Non-pigmented ciliary epithelial cell (primary cell): ENCODE measurements around the gene MGAT5B.

Experiments
- DNase-seq: peaks from one replicate; pipeline ENCODE4 v3.0.0-alpha.2; 2010; ENCODE audit warnings: low read depth

Gene MGAT5B

DNA sequence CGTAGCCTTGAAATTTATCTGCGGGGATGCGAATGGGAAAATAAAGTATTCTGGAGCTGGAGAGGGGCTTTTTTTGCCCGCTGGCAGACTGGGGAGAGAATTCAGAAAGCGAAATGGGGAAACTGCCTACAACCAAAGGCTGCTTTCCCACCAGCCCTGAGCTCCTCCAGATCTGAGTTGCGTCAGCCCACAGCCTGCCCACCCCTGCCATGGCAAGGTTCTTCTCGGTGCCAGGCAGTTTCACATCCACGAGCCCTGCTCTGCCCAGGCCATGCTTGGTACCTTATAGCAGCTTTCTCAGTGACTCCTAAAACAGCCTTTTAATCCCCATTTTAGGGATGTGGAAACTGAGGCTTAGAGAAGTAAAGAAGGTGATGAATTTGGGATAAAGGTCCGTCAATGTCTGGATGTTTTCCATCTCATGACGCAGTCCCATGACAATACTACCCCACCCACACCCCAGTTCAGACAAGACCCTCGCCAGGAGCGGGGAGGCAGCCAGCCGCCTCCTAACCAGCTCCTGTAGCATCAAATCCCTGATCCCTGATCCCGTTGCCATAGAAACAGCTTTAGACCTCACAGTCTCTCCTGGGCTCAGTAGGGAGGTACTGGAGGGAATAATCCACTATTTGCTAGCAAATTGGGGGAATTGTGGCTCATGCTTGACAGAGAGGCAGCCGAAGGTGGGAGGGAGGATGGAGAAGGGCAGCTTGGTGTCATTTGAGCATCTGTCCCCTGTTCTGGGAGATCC is 113.5 kb downstream of the MGAT5B start:
- DNase-seq: no peak

DNA sequence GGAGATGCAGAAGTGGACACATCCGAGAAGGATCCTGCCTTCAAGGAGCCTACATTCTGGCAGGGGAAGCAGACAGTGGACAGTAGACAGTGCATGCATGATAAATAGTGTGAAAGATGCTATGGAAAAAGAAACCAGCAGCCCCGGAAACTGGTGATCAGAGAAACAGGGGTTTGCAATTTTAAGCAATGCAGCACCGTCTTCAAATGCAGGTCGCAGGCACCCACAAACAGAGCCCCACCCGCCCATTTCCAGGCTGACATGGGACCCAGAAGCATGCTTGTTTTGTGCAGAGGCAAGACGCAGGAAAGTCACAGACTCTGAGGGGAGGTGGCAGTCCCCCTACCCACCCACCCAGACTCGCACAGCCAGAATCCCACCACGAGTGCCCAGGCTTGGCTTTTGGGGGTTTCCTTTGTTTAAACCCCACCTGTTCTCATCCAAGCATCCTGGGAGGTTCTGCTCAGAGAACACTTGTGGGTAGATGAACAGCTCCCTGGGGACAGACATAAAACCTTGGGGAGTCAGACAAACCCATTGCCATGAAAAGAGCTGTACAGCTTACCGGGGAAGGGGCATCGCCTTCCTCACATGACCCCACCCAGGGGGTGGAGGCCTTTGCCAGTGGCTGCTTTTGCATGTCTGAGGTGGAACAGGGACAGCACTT is 114.3 kb downstream of the MGAT5B start:
- DNase-seq: no peak

DNA sequence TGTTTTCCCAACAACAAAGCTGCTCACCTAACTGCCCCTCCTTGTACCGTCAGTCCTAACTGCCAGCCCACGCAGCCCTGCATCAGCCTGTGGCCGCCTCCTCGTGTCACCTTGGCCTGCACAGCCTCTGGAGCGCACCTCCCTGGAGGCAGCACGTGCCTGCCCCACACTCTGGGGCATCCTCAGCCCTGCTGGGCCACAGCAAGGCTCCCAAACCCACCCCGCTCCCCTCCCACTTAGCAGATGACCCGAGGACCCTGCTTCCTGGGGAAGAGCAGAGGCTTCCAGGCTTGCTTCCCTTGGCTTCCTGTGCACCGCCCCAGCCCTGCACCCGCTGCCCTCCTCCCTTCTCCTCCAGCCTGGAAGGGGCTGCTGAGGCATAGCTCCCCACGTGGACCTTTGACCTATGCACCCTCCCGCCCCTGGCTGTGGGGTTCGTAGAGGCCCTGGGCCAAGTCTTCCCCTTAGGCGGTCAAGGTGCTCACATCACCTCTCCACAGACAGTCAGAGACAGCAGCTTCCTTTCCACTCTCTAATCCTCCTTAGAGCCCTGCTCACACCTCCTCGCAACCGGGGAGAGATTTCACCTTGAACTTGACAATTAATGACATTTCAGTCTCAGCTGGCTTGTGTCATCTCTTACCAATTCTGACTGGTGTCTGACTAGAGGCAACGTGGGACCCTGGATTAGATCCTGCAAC is 115.0 kb downstream of the MGAT5B start:
- DNase-seq: no peak

DNA sequence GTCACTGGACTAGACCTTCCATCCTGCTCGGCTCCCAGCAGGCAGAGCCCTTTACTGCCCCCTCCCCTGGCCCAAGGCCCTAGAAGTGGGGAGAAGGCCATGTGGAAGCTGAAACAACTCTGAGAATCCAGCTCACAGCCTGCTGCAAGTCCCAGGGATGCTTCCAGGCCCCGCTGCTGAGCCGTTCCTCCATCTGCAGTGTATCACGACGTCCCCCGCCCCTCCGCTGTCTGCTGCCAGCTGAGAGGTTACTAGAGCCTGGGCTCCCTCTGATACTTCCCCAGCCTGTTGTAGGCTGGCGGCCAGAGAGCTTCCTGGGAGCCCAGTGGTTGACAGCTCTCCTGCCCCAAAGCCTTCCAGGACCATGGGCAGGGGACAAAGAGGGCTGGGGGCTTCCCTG is 118.2 kb downstream of the MGAT5B start:
- DNase-seq: no peak

DNA sequence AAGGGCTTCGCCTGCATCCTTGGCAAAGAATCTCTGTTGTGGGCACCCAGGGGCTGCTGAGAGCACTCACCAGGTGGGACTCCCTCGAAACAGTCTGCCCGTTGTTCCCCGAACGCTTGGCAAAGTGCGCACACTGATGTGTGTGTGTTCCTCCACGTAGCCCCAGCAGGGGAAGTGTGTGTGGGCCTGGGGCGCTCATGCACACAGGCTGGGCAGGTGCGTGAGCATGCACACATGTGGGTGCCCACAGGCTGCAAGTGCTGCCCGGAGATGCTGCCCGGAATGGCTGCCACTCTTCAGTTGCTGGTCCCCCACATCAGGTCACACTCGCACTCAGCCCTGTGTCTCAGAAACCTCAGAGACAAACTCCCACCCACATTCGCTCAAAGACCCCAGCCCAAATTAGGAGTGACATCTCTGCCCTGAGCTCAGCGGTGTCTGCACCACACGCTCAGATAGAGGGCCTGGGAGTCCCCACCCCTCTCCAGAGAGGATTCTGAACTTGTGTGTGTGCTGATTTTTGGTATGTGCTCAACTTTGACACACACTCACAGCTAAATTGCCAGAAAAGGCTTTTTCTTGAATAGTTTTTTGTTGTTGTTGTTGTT is 119.4 kb downstream of the MGAT5B start:
- no peak for DNase-seq

DNA sequence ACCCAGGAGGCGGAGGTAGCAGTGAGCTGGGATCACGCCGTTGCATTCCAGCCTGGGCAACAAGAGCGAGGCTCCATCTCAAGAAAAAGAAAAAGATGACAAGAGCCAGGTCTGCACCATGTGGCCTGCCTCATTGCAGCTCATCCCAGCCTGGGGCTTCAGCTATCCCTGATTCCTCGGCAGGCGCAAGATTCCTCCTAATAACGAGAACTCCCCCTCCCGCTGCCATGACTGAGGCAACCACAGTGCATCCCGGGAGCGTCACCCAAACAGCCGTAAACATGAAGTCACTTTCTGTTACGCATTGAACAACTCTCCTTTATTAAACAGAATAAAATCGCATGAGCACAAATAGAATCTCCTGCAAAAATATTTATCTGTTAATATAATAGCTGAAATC is 120.6 kb downstream of the MGAT5B start:
- no peak for DNase-seq

DNA sequence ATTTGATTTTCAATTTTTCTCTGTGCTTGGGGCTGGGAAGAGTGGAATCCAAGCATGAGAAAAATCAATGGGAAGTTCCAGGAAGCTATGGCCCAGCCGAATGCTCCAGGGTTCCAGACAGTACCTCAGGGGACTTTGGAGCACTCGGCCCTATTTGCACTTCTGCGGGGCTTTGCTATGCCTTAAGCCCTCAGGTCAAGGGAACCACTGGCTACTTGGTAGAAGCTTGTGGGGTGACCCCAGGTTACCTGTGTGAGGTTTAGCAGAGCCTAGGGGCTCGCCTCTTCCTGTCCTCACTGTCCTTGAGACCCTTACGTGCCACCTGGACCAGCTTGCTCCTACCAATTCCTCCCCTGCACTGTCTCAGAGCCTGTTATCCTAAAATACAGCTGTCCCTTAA is 121.3 kb downstream of the MGAT5B start:
- no peak for DNase-seq

DNA sequence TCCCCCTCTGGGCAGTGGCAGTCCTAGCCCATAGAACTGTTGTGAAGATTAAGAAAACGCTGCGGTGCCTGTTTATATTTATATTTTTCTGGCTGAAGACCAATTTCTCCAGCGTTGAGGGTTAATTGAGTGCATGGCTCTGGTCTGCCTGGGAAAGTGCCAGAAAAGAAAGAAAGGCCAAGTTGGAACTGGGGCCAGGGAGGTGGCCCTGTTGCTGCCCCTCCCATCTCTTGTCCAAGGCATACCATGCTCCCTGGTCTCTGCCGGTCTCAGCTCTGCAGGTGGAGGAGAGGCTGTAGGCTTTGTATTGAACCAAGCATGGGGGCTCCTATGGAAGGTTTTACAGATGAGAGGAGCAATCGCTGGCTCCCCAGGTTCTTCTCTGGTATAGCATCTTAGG is 124.7 kb downstream of the MGAT5B start:
- no peak for DNase-seq

DNA sequence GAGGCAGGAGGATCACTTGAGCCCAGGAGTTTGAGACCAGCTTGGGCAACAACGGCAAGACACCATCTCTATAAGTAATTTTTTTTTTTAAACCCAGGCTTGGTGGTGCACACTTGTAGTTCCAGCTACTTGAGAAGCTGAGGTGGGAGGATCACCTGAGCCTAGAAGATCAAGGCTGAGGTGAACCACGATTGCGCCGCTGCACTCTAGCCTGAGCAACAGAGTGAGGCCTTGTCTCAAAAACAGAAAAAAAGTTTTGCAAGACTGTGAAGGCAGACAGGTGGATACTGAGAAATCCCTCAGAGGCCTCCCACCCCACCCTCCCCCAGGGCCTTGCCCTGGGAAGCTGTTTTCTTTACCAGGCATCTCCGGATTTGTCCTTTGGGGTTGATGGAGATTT is 125.4 kb downstream of the MGAT5B start:
- DNase-seq: no peak

DNA sequence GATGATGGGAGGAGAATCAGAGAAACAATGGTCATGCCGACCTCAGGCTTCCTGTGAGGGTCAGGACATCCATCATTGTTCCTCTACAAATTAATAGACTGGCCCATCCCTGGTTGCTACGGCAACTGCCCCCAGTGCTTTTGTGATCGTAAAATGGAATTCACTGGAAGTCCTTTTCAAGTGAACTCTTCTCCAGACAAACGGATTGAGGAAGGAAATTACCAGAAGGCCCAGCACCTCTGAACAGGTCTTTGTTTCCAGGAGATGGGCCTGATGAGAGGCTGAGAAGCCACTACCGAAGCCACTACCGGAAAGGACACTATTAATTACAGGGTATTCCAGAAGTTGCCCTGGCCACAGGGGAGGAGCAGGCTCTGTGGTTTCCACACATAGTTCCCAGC is 126.0 kb downstream of the MGAT5B start:
- no peak for DNase-seq

DNA sequence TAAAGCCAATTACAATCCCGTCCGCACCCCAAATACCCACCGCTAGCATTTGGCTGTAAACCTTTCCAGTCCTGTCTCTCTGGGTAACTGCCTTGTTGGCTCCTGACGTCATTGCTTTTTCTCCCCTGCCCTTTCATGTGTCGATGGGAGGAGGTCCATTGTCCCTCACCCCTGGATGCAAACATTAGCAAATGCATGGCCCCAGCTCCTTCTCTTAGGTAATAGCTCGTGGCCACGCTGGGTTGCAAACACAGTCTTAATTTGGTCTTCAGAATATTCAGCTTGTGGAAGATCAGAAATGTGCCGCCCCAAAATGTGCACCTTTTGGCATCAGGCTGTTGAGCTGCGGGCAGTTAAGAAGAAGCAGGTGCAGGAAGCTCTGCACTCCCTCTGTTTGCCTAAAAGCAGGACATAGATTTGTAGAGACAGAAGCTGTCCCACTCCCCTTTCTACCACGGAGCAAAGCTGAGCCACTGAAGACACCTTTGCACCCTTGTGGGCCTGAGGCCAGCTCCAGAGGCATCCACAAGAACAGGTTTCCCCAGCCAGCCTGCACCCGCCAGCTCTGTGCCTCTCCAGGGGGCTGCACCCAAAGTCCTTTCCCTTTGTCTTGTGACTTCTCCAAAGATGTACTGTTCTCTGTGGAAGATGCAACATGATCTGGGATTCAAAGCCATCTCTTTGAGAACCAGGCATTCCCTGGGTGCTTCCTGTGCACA is 127.3 kb downstream of the MGAT5B start:
- no peak for DNase-seq

DNA sequence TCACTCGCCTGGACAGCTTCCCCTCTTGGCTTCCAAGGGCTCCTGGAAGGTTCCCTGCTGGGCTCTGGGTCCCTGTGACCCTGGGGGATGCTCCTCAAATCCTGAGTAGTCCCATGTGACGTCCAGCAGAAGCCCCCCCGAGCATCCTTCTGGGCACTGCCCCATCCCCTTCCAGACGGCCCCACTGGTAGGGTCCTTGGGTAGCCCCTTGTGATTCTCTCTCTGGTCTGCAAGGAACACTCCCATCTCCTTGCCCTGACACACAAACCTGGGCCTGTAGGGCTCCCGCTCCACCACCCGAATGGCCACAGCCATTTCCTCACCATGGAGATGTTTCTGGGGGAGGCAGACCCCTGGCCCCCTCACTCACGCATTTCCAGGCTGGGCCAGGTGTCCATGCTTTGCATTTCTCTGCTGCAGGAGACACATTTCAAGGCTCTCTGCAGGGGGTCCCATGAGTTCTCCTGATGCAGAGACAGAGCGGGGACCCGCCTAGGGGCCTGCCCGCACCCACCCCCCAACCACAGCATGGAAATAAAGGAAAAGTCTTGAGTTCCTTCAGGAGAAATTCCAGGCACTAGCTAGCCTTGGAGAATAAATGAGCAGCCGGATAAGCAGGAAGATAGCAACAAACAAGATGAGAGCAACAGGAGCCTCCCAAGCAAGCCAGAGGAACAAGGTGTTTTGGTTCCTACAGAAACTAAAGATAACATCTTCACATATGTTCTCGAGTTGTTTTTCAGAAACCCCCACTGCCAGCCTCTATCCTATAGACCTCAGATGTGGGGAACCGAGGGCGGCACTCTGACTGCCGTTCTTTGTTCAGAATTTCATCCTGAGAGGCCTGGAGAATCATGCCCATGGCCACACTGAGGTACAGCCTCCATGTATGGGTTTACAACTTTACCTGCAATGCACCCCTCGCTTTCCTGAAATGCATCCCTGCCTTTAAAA is 128.8 kb downstream of the MGAT5B start:
- DNase-seq: no peak

DNA sequence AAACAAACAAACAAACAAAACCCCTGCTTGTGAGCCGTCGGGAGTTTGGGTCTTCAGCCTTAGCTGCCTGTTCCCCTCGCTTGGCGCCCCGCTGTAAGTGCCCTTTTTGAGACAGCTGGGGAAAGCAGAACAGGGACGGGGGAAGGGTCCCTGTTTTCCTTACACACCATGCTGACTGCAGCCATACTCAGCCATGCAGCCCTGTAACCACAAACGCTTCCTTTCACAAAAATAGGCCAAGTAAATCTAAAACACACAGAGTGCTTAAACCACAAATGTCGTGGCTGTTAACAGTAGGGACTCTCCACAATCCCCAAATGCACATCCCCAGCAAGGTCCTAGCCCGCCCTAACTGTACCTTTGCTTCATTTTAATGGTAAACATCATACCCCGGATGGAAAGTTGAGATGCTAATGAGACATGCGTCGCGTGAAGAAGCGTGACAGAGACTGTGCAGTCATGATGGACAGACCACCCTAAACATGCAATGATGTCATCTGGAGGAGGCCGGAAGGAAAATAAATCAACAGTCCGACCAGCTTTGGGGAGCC is 129.9 kb downstream of the MGAT5B start:
- DNase-seq: no peak

DNA sequence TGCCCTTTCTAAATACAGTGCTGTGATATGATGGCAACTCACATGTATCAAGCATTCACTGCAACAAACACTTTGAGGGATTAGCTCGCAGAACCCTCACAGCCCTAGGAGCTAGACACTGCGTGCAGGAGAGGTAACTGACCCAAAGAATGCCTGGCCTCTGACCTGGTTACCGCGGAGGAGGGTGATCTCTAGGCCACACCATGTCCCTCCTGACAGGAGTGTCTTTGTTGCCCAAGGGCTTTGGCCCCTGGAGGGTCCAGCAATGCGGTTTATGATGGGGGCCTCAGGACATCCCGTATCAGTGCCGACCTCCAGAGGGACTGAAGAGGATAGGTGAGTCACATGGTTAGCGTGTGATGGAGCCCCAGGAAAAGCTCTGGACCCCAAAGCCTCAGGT is 130.6 kb downstream of the MGAT5B start:
- DNase-seq: no peak
